ENCODE measurements around the gene EXOG. TPM values are rescaled to one million over a fixed set of nuclear protein-coding genes. Genes with fewer than 3 reads are reported as not detected.

The EXOG gene
- polyA plus RNA-seq, 1 donor (not counting 4 experiments of a cell fraction or from before 2014, with no cell fraction given) = 10.3 TPM

GRCh38 chr3:38533285-38533976 is 37.3 kb downstream of the EXOG start:
- Histone ChIP-seq H3K9me3 (ENCODE audit: control insufficient read depth, low read depth, low read length) (no peaks in the 10 kb centered on the region), H3K4me1 (ENCODE audit: control insufficient read depth, extremely low read depth, insufficient read depth, low read length) (peaks cover 8% of the 10 kb centered on the region), H3K4me2 (ENCODE audit: control insufficient read depth, extremely low read depth, insufficient read depth, low read depth, low read length) (no peak overlapping the region), H3K27me3 (ENCODE audit: control insufficient read depth, extremely low read depth, insufficient read depth, low read length) (no peaks in the 10 kb centered on the region), H3K27ac (ENCODE audit: control insufficient read depth, insufficient read depth, low read length) (no peak overlapping the region), H3K36me3 (ENCODE audit: control insufficient read depth in 2 of 2, extremely low read depth in 1 of 2, insufficient read depth in 2 of 2, low read length in 2 of 2) (no peaks in the 10 kb centered on the region), H3K9me1 (ENCODE audit: control insufficient read depth, extremely low read depth, insufficient read depth, low read length) (no peaks in the 10 kb centered on the region), H3K79me2 (ENCODE audit: control insufficient read depth, insufficient read depth, low read length) (no peaks in the 10 kb centered on the region), H3K9ac (ENCODE audit: control insufficient read depth, extremely low read depth, insufficient read depth, low read length) (no peak overlapping the region), H2AFZ (ENCODE audit: control insufficient read depth, low read length) (no peak overlapping the region), H4K20me1 (ENCODE audit: control insufficient read depth, extremely low read depth, insufficient read depth, low read length) (no peaks in the 10 kb centered on the region), H3K4me3 (ENCODE audit: control insufficient read depth in 2 of 3, extremely low read depth in 1 of 3, insufficient read depth in 2 of 3, low read depth in 1 of 3, low read length in 3 of 3) (no peak overlapping the region)
- dilution Hi-C loops (cut with MboI; ENCODE audit: extremely low pct_ligation_motif_present, low sequenced_read_pairs) = no loop called here
- DNase-seq (ENCODE audit: low read depth, low spot score) = no peak
- no peak for TF ChIP-seq CTCF (optimal IDR thresholded peaks at IDR 0.05 in 1 of 3, IDR thresholded peaks at IDR 0.05 in 1 of 3, conservative IDR thresholded peaks at IDR 0.05 in 1 of 3; ENCODE audit: extremely low read depth in 1 of 3, insufficient read depth in 2 of 3, low read length in 3 of 3)
- no peak for TF ChIP-seq EZH2 (IDR thresholded peaks at IDR 0.05; ENCODE audit: low read length)
- no peak for FAIRE-seq

- peaks cover 8% of the 10 kb centered on the region for H3K4me1 ChIP-seq (ENCODE audit: control insufficient read depth, extremely low read depth, insufficient read depth, low read length)
- no peaks in the 10 kb centered on the region for H3K9me1 ChIP-seq (ENCODE audit: control insufficient read depth, extremely low read depth, insufficient read depth, low read length)
- H2AFZ ChIP-seq (ENCODE audit: control insufficient read depth, low read length) = no peak overlapping the region
- H4K20me1 ChIP-seq (ENCODE audit: control insufficient read depth, extremely low read depth, insufficient read depth, low read length) = no peaks in the 10 kb centered on the region
- no peak overlapping the region for H3K9ac ChIP-seq (ENCODE audit: control insufficient read depth, extremely low read depth, insufficient read depth, low read length)
- TF ChIP-seq EZH2 (IDR thresholded peaks at IDR 0.05; ENCODE audit: low read length) (no peak), CTCF (optimal IDR thresholded peaks at IDR 0.05 in 1 of 3, IDR thresholded peaks at IDR 0.05 in 1 of 3, conservative IDR thresholded peaks at IDR 0.05 in 1 of 3; ENCODE audit: extremely low read depth in 1 of 3, insufficient read depth in 2 of 3, low read length in 3 of 3) (no peak)
- H3K9me3 ChIP-seq (ENCODE audit: control insufficient read depth, low read depth, low read length) = no peaks in the 10 kb centered on the region
- no peaks in the 10 kb centered on the region for H3K27me3 ChIP-seq (ENCODE audit: control insufficient read depth, extremely low read depth, insufficient read depth, low read length)
- no peak overlapping the region for H3K4me2 ChIP-seq (ENCODE audit: control insufficient read depth, extremely low read depth, insufficient read depth, low read depth, low read length)
- no peak overlapping the region for H3K27ac ChIP-seq (ENCODE audit: control insufficient read depth, insufficient read depth, low read length)
- DNase-seq (ENCODE audit: low read depth, low spot score) (no peak), FAIRE-seq (no peak)
- no peaks in the 10 kb centered on the region for H3K79me2 ChIP-seq (ENCODE audit: control insufficient read depth, insufficient read depth, low read length)
- H3K4me3 ChIP-seq (ENCODE audit: control insufficient read depth in 2 of 3, extremely low read depth in 1 of 3, insufficient read depth in 2 of 3, low read depth in 1 of 3, low read length in 3 of 3) = no peak overlapping the region
- no peaks in the 10 kb centered on the region for H3K36me3 ChIP-seq (ENCODE audit: control insufficient read depth in 2 of 2, extremely low read depth in 1 of 2, insufficient read depth in 2 of 2, low read length in 2 of 2)
- dilution Hi-C loops (cut with MboI; ENCODE audit: extremely low pct_ligation_motif_present, low sequenced_read_pairs) = no loop called here
These were observed 38.0 kb downstream of the EXOG start for GRCh38 chr3:38534180-38534579.
